ENCODE results near the gene FAM162A.

DNA sequence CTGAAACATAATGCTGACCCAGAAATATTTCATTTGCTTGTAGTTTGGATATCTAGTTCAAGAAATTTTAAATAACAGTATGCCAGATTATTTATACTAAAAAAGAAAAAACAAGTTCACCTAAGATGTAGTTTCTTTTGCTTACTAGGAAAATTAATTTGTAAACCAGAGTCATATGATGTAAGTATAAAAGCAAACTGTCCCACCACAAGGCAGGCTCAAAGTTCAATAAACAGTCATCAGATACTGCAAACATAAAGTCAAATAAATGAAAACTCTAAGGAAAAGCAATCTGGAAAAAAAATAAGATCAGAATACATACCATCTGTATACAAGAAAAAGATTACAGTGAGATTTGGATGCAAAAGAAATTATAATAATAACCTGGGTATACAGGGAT lies 72.1 kb downstream of the FAM162A start:
- TF ChIP-seq, protein P1, sequence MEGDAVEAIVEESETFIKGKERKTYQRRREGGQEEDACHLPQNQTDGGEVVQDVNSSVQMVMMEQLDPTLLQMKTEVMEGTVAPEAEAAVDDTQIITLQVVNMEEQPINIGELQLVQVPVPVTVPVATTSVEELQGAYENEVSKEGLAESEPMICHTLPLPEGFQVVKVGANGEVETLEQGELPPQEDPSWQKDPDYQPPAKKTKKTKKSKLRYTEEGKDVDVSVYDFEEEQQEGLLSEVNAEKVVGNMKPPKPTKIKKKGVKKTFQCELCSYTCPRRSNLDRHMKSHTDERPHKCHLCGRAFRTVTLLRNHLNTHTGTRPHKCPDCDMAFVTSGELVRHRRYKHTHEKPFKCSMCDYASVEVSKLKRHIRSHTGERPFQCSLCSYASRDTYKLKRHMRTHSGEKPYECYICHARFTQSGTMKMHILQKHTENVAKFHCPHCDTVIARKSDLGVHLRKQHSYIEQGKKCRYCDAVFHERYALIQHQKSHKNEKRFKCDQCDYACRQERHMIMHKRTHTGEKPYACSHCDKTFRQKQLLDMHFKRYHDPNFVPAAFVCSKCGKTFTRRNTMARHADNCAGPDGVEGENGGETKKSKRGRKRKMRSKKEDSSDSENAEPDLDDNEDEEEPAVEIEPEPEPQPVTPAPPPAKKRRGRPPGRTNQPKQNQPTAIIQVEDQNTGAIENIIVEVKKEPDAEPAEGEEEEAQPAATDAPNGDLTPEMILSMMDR (IDR thresholded peaks at IDR 0.05; ENCODE audit: insufficient read depth, low read depth, low read length): no peak
- TF ChIP-seq EZH2 (IDR thresholded peaks at IDR 0.05; ENCODE audit: insufficient read depth, low read length): no peak

Data from astrocyte (in vitro differentiated cells and primary cell).